ENCODE measurements around the gene KCNA10.

DNA sequence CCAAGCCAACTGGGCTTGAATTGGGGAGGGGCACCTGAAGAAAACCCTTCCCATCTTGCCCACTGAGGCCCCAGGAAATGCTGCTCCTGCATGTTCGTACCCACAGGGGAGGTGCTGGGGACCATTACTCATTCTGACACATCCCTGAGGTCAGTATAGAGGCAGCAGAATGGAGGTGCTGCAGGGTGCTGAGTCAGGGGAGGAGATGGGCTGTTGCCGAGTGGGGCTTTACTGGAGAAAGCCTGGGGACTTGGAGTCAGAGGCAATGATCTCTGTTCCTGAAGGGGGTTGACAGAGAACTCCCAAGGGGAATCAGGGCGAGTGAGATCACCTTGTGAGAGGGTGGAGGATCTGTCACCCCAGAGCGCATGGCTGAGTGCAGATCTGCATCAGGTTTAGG lies 40.2 kb upstream of the KCNA10 start:
- TF ChIP-seq POLR2A (IDR thresholded peaks at IDR 0.05; ENCODE audit: low read length) = no peak
- TF ChIP-seq GATA1 (IDR thresholded peaks at IDR 0.05; ENCODE audit: low read depth, low read length) = no peak
